ENCODE measurements around the gene SLC2A2. TPM values are rescaled to one million over a fixed set of nuclear protein-coding genes. Genes with fewer than 3 reads are reported as not detected.

SLC2A2 gene
- total RNA-seq, 1 donor from 2014 or later = not detected

DNA sequence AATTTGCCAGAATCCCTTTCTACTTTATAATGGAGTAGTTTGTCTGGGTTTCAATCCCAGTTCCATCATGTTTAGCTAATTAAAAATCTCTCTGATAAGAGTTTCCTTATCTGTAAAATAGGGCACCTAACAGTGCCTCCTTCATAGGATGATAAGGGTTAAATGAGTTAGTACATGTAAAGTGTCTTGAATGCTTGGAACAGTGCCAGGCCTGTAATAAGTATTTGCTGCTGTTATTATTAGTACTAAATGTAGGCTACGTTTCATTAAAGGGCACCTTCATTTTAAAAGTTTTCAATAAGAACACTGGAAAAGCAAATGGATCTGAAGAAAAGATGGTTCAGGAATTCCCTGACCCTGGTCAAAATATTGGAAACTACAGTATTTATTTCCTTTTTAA lies 11.8 kb upstream of the SLC2A2 start:
- TF ChIP-seq, protein P1, sequence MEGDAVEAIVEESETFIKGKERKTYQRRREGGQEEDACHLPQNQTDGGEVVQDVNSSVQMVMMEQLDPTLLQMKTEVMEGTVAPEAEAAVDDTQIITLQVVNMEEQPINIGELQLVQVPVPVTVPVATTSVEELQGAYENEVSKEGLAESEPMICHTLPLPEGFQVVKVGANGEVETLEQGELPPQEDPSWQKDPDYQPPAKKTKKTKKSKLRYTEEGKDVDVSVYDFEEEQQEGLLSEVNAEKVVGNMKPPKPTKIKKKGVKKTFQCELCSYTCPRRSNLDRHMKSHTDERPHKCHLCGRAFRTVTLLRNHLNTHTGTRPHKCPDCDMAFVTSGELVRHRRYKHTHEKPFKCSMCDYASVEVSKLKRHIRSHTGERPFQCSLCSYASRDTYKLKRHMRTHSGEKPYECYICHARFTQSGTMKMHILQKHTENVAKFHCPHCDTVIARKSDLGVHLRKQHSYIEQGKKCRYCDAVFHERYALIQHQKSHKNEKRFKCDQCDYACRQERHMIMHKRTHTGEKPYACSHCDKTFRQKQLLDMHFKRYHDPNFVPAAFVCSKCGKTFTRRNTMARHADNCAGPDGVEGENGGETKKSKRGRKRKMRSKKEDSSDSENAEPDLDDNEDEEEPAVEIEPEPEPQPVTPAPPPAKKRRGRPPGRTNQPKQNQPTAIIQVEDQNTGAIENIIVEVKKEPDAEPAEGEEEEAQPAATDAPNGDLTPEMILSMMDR (IDR thresholded peaks at IDR 0.05; ENCODE audit: partially characterized antibody, unreplicated experiment) = no peak
- Mint-ChIP-seq H3K27ac (ENCODE audit: unreplicated experiment) (no peak overlapping the region), H3K9me3 (ENCODE audit: unreplicated experiment) (no peaks in the 10 kb centered on the region), H3K36me3 (ENCODE audit: unreplicated experiment) (no peaks in the 10 kb centered on the region), H3K27me3 (ENCODE audit: unreplicated experiment) (no peaks in the 10 kb centered on the region), H3K4me1 (ENCODE audit: low read depth, unreplicated experiment) (no peaks in the 10 kb centered on the region), H3K4me3 (ENCODE audit: unreplicated experiment) (no peak overlapping the region)
- DNase-seq = no peak

DNA sequence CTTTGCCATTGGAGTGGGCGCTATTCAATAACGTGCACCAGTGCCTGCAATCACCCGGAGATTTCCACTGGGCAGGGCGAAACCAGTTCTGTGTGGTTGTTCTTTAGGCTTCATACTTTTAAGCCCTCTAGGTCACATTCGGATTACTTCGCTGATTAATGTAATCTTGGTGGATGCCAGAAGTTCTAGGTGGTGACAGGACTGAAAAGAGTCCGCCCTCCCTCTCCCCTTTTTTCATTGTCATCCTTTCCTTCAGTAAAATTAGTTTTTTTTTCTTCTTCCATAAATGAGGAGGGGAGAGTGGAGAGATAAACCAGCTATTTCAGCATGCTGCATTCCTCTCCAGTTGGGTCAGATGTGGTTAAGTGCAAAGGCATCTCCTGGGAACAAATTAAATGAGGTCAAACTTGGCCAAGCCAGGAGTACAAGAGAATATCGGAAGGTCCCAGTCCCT lies 2.3 kb upstream of the SLC2A2 start:
- no peak overlapping the region for H3K27ac Mint-ChIP-seq (ENCODE audit: unreplicated experiment)
- no peak for DNase-seq
- peaks cover 2% of the 10 kb centered on the region for H3K4me1 Mint-ChIP-seq (ENCODE audit: low read depth, unreplicated experiment)
- TF ChIP-seq, protein P1 (IDR thresholded peaks at IDR 0.05; ENCODE audit: partially characterized antibody, unreplicated experiment) = no peak
- no peaks in the 10 kb centered on the region for H3K27me3 Mint-ChIP-seq (ENCODE audit: unreplicated experiment)
- H3K9me3 Mint-ChIP-seq (ENCODE audit: unreplicated experiment) = no peaks in the 10 kb centered on the region
- H3K36me3 Mint-ChIP-seq (ENCODE audit: unreplicated experiment) = no peaks in the 10 kb centered on the region
- H3K4me3 Mint-ChIP-seq (ENCODE audit: unreplicated experiment) = no peak overlapping the region

DNA sequence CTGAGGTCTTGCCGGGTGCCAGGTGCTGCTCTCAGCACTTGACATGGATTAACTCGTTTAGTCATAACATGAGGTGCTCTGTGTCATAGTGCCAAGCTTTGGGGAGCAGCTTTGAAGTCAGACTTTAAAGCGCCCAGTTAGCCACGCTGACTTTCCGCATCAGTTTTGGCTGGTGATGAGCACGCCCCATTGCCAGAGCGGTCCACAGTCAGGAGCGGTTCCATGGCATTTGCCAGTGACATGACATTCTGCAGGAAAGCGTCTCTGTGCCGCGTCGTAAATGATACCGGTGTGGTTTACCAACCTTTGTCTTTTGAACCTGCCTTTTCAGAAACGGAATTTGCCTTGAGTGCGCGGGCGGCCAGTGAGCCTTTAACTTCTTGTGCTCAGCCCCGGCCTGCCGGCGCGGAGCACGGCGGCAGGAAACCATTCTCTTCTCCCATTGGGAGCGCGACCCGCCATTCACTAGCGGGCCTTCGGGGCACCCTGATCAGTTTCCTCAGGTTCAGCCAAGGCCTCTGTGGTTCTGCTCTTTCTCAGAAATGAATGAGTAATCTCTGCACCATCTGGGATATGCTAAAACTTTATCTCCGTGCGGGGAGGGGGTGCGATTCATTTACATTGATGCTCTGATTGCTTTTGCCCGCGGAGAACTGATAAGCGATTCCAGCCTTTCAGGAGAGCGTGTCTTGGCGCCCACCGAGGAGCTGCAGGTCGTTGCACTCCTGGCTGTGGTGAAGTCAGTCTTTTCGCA lies 1.7 kb upstream of the SLC2A2 start:
- H3K9me3 Mint-ChIP-seq (ENCODE audit: unreplicated experiment) = no peaks in the 10 kb centered on the region

DNA sequence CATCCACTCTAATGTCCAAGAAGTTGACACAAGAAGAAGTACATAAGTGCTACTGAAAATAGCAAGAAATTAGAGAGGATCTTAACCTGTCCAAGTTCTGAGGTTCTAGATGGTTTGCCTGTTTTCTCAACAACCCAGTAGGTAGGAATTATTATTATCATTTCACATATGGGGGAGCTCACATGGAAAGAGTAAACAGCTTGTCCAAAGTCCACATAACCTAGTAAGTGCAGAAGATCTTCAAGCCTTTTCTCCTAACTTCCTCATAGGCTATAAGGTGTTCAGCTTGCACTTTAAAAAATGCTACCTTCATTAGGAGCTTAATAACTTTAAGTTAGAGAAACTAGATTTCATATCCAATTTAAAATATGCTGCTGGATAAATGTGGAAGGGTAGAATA lies 3.0 kb downstream of the SLC2A2 start:
- no peaks in the 10 kb centered on the region for H3K36me3 Mint-ChIP-seq (ENCODE audit: unreplicated experiment)
- H3K4me1 Mint-ChIP-seq (ENCODE audit: low read depth, unreplicated experiment) = peaks cover 2% of the 10 kb centered on the region
- H3K4me3 Mint-ChIP-seq (ENCODE audit: unreplicated experiment) = no peak overlapping the region
- no peak for DNase-seq
- TF ChIP-seq, protein P1 (IDR thresholded peaks at IDR 0.05; ENCODE audit: partially characterized antibody, unreplicated experiment) = no peak
- H3K27me3 Mint-ChIP-seq (ENCODE audit: unreplicated experiment) = no peaks in the 10 kb centered on the region
- no peak overlapping the region for H3K27ac Mint-ChIP-seq (ENCODE audit: unreplicated experiment)
- no peaks in the 10 kb centered on the region for H3K9me3 Mint-ChIP-seq (ENCODE audit: unreplicated experiment)

More for the DNA sequence above, 1.7 kb upstream of the SLC2A2 start:
- H3K4me3 Mint-ChIP-seq (ENCODE audit: unreplicated experiment) = no peak overlapping the region
- no peaks in the 10 kb centered on the region for H3K36me3 Mint-ChIP-seq (ENCODE audit: unreplicated experiment)
- peak; percentile 40 for DNase-seq
- H3K27ac Mint-ChIP-seq (ENCODE audit: unreplicated experiment) = no peak overlapping the region
- no peaks in the 10 kb centered on the region for H3K27me3 Mint-ChIP-seq (ENCODE audit: unreplicated experiment)
- TF ChIP-seq, protein P1 (IDR thresholded peaks at IDR 0.05; ENCODE audit: partially characterized antibody, unreplicated experiment) = no peak
- H3K4me1 Mint-ChIP-seq (ENCODE audit: low read depth, unreplicated experiment) = peaks cover 2% of the 10 kb centered on the region

DNA sequence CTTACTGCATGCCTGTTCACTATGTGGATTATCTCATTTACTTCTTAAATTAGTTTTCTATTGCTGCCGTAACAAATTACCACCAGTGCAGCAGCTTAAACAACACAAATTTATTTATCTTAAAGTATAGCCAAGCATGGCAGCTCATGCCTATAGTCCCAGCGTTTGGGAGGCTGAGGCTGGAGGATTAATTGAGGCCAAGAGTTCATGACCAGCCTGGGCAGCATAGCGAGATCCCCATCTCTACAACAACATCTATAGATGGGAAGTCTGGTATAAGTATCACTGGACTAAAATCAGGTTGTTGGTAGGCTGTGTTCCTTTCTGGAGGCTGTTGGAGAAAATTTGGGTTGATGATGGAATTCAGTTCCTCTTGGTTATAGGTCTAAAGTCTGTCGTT lies 5.1 kb downstream of the SLC2A2 start:
- no peaks in the 10 kb centered on the region for H3K9me3 Mint-ChIP-seq (ENCODE audit: unreplicated experiment)
- no peak overlapping the region for H3K4me3 Mint-ChIP-seq (ENCODE audit: unreplicated experiment)
- no peaks in the 10 kb centered on the region for H3K36me3 Mint-ChIP-seq (ENCODE audit: unreplicated experiment)
- H3K27me3 Mint-ChIP-seq (ENCODE audit: unreplicated experiment) = no peaks in the 10 kb centered on the region
- H3K4me1 Mint-ChIP-seq (ENCODE audit: low read depth, unreplicated experiment) = no peaks in the 10 kb centered on the region
- TF ChIP-seq, protein P1 (IDR thresholded peaks at IDR 0.05; ENCODE audit: partially characterized antibody, unreplicated experiment) = no peak
- DNase-seq = no peak
- no peak overlapping the region for H3K27ac Mint-ChIP-seq (ENCODE audit: unreplicated experiment)
